ENCODE measurements around the gene VPS45.
A peak's percentile ranks its signal among the peaks of the same experiment; 100 is the strongest.
"Not testable (repeated sequence)": the region's sequence is repeated elsewhere in the genome, so short reads cannot be mapped to it uniquely, and the experiment has no call there.

The VPS45 gene

GRCh38 chr1:150132372-150132771 lies 64.8 kb downstream of the VPS45 start:
- DNase-seq (ENCODE audit: low read depth) = no peak

- DNase-seq (ENCODE audit: low read depth) = no peak
Measured at GRCh38 chr1:150134537-150134936, 67.0 kb downstream of the VPS45 start.

GRCh38 chr1:150135400-150135799 lies 67.8 kb downstream of the VPS45 start:
- not testable (repeated sequence) for DNase-seq (ENCODE audit: low read depth)

GRCh38 chr1:150138044-150138443 lies 70.5 kb downstream of the VPS45 start:
- no peak for DNase-seq (ENCODE audit: low read depth)

- no peak for DNase-seq (ENCODE audit: low read depth)
Measured at GRCh38 chr1:150141452-150141851, 73.9 kb downstream of the VPS45 start.

- DNase-seq (ENCODE audit: low read depth) = no peak
Measured at GRCh38 chr1:150142083-150142482, 74.5 kb downstream of the VPS45 start.

- no peak for DNase-seq (ENCODE audit: low read depth)
Measured at GRCh38 chr1:150144606-150145005, 77.0 kb downstream of the VPS45 start.

GRCh38 chr1:150146016-150146415 lies 78.4 kb downstream of the VPS45 start:
- not testable (repeated sequence) for DNase-seq (ENCODE audit: low read depth)

- no peak for DNase-seq (ENCODE audit: low read depth)
Measured at GRCh38 chr1:150146849-150147542, 79.4 kb downstream of the VPS45 start.

GRCh38 chr1:150148837-150149270 lies 81.3 kb downstream of the VPS45 start:
- DNase-seq (ENCODE audit: low read depth) = no peak

- DNase-seq (ENCODE audit: low read depth) = peak; percentile 83
Measured at GRCh38 chr1:150149271-150150132, 81.9 kb downstream of the VPS45 start, which contains the start of gene PLEKHO1. Gene PLEKHO1, plus strand, starts transcription at chr1:150149916. Its CDS starts 342 bp downstream, at chr1:150150258.

GRCh38 chr1:150150133-150151021 lies 82.8 kb downstream of the VPS45 start:
- DNase-seq (ENCODE audit: low read depth) = peak; percentile 22

GRCh38 chr1:150151291-150152181 lies 84.0 kb downstream of the VPS45 start:
- peak; percentile 51 for DNase-seq (ENCODE audit: low read depth)

GRCh38 chr1:150152182-150152536 lies 84.6 kb downstream of the VPS45 start:
- DNase-seq (ENCODE audit: low read depth) = no peak

GRCh38 chr1:150152772-150153456 lies 85.3 kb downstream of the VPS45 start:
- no peak for DNase-seq (ENCODE audit: low read depth)

- no peak for DNase-seq (ENCODE audit: low read depth)
Measured at GRCh38 chr1:150154143-150154542, 86.6 kb downstream of the VPS45 start.

- DNase-seq (ENCODE audit: low read depth) = no peak
Measured at GRCh38 chr1:150155413-150156071, 88.0 kb downstream of the VPS45 start.

GRCh38 chr1:150156868-150157603 lies 89.5 kb downstream of the VPS45 start:
- DNase-seq (ENCODE audit: low read depth) = no peak

- DNase-seq (ENCODE audit: low read depth) = no peak
Measured at GRCh38 chr1:150159550-150159949, 92.0 kb downstream of the VPS45 start.

Measured in stimulated activated CD8-positive, alpha-beta memory T cell treated with anti-CD3 and anti-CD28 coated beads, Interleukin-12 subunit alpha, Interleukin-12 subunit beta, amount 100 ng/mL, for 4 hours (primary cell).